Thyroid gland (tissue), 4 donors: Measurements from ENCODE around the gene SLC11A1.

Experiments
- POLR2A ChIP-seq, 2 donors: fragments of 450-650 bp; IDR thresholded peaks; one replicate each; pipeline ENCODE4 v1.6.1; 2017; ENCODE audit warnings: antibody characterized with exemption in 2 of 2, mild to moderate bottlenecking in 2 of 2, moderate library complexity in 1 of 2
- TF ChIP-seq, protein P1 (sequence below), 6 experiments: fragments of 200-600 bp in 3 of 6; fragments of 450-650 bp in 3 of 6; sonication (generic) in 3 of 6; IDR thresholded peaks; one replicate each; pipeline ENCODE4 v1.5.1; 2016 to 2019; ENCODE audit warnings: antibody characterized with exemption in 6 of 6, mild to moderate bottlenecking in 2 of 6, inconsistent platforms in 1 of 6, moderate library complexity in 1 of 6

DNA sequence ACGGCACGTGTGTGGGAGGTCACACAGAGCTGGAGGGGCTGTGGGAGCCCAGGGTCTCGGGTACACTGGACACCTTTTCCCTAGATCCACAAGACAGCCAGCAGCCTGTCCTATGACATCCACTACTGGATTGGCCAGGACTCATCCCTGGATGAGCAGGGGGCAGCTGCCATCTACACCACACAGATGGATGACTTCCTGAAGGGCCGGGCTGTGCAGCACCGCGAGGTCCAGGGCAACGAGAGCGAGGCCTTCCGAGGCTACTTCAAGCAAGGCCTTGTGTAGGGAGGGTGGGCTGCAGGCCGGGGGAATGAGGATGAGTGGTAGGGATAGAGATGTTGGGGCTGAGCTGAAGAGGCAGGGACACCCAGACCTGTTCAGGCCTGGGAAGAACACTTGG, 43.5 kb downstream of the SLC11A1 start:
- TF ChIP-seq, protein P1, sequence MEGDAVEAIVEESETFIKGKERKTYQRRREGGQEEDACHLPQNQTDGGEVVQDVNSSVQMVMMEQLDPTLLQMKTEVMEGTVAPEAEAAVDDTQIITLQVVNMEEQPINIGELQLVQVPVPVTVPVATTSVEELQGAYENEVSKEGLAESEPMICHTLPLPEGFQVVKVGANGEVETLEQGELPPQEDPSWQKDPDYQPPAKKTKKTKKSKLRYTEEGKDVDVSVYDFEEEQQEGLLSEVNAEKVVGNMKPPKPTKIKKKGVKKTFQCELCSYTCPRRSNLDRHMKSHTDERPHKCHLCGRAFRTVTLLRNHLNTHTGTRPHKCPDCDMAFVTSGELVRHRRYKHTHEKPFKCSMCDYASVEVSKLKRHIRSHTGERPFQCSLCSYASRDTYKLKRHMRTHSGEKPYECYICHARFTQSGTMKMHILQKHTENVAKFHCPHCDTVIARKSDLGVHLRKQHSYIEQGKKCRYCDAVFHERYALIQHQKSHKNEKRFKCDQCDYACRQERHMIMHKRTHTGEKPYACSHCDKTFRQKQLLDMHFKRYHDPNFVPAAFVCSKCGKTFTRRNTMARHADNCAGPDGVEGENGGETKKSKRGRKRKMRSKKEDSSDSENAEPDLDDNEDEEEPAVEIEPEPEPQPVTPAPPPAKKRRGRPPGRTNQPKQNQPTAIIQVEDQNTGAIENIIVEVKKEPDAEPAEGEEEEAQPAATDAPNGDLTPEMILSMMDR (IDR thresholded peaks at IDR 0.05): no peak
- no peak for TF ChIP-seq POLR2A (IDR thresholded peaks at IDR 0.05)
